NT2/D1 (cell line): Measurements from ENCODE around the gene CDC25B.

Experiments used
- DNase-seq: peaks from one replicate; pipeline ENCODE4 v3.0.0-alpha.2; 2011; ENCODE audit warnings: low read depth, low spot score
- H3K27me3 ChIP-seq: 2 replicates; pipeline ENCODE4 v1.6.0; 2011; ENCODE audit warnings: mild to moderate bottlenecking; ENCODE audit not compliant: insufficient read length, insufficient read depth
- H3K36me3 ChIP-seq: 2 replicates; pipeline ENCODE4 v1.6.1; 2011; ENCODE audit warnings: mild to moderate bottlenecking, low read length, mixed read lengths; ENCODE audit not compliant: insufficient read depth, insufficient read length
- H3K4me1 ChIP-seq: 2 replicates; pipeline ENCODE4 v1.5.1; 2011; ENCODE audit not compliant: insufficient read depth, insufficient read length
- H3K4me3 ChIP-seq: 2 replicates; pipeline ENCODE4 v1.5.1; 2011; ENCODE audit warnings: low read depth; ENCODE audit not compliant: insufficient read length
- H3K9ac ChIP-seq: 2 replicates; pipeline ENCODE4 v1.6.0; 2011; ENCODE audit warnings: low read depth; ENCODE audit not compliant: insufficient read length
- H3K9me3 ChIP-seq: 2 replicates; pipeline ENCODE4 v1.5.1; 2011; ENCODE audit warnings: mild to moderate bottlenecking, low read length; ENCODE audit not compliant: insufficient read depth
- SUZ12 ChIP-seq: IDR thresholded peaks from 2 replicates; pipeline ENCODE4 v1.6.1; 2011; ENCODE audit not compliant: insufficient read length, insufficient read depth; ENCODE audit errors: extremely low read depth
- YY1 ChIP-seq: IDR thresholded peaks from 2 replicates; pipeline ENCODE4 v1.6.1; 2011; ENCODE audit not compliant: insufficient read length, insufficient read depth
- ZNF274 ChIP-seq: IDR thresholded peaks from 2 replicates; pipeline ENCODE4 v1.6.1; 2011; ENCODE audit warnings: mild to moderate bottlenecking, low read depth, low read length

The CDC25B gene

DNA sequence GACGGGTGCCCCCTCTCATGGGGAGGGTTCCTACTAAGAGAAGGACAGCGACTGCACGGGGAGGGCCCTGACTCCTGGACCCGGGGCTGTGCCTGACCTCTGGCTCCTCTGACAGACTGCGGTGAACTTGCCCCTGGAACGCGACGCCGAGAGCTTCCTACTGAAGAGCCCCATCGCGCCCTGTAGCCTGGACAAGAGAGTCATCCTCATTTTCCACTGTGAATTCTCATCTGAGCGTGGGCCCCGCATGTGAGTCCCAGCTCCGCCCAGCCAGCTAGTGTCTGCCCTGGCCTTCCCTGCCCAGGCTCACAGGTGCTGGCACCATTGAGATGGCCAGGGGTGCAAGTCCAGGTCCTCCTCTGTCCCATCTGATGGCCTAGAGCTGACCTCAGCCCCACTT lies 7.2 kb downstream of the CDC25B start:
- DNase-seq, result no peak
- Histone ChIP-seq H3K4me1 (peaks cover 32% of the 10 kb centered on the region), H3K4me3 (no peak overlapping the region), H3K27me3 (no peaks in the 10 kb centered on the region), H3K9me3 (no peaks in the 10 kb centered on the region), H3K9ac (no peak overlapping the region), H3K36me3 (peaks cover 69% of the 10 kb centered on the region)
- TF ChIP-seq YY1 (no peak), SUZ12 (no peak), ZNF274 (no peak)

DNA sequence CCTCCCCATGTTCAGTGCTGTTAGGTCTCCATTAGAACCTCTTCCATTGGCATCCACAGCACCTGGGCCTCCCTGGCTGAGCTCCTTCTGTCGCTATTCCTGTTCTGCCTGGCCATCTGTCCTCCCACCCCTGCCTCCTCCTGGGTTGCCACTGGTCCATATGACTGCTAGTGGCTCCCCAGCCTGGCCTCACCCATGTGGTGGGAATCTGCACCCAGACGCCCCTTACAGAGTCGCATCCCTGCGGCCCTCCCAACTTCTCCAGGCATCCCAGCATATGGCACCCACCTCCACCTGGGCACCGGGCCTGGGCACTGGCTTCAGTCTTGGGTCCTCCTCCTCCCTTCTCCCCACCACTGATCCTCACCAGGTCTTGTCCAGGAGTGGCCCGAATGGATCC lies 7.7 kb downstream of the CDC25B start:
- peaks cover 31% of the 10 kb centered on the region for H3K4me1 ChIP-seq
- no peaks in the 10 kb centered on the region for H3K9me3 ChIP-seq
- H3K9ac ChIP-seq, result no peak overlapping the region
- TF ChIP-seq ZNF274, result no peak
- TF ChIP-seq SUZ12, result no peak
- TF ChIP-seq YY1, result no peak
- H3K4me3 ChIP-seq, result no peak overlapping the region
- no peaks in the 10 kb centered on the region for H3K27me3 ChIP-seq
- peaks cover 64% of the 10 kb centered on the region for H3K36me3 ChIP-seq
- no peak for DNase-seq

DNA sequence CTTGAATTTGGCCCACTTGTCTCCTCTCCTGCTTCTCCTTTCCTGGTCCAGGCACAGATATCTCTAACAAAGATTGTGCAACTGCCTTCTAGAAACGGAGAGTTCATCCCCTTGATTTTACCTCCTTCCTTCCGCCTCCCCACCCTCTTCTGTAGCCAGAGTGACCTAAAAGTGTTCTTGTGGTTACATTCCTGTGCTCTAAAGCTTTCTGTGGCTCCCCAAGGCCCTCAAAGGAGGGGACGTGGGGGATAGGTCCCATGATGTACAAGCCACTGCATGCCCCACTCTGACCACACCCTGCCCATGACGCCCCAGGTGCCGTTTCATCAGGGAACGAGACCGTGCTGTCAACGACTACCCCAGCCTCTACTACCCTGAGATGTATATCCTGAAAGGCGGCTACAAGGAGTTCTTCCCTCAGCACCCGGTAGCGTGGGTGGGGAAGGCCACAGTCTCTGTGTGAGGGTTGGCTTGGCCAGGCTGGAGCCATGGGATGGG lies 8.2 kb downstream of the CDC25B start:
- H3K27me3 ChIP-seq, result no peaks in the 10 kb centered on the region
- TF ChIP-seq YY1 (no peak), SUZ12 (no peak), ZNF274 (no peak)
- H3K4me1 ChIP-seq, result peaks cover 27% of the 10 kb centered on the region

DNA sequence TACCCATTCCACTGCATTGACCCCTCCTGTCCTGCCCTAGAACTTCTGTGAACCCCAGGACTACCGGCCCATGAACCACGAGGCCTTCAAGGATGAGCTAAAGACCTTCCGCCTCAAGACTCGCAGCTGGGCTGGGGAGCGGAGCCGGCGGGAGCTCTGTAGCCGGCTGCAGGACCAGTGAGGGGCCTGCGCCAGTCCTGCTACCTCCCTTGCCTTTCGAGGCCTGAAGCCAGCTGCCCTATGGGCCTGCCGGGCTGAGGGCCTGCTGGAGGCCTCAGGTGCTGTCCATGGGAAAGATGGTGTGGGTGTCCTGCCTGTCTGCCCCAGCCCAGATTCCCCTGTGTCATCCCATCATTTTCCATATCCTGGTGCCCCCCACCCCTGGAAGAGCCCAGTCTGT lies 8.7 kb downstream of the CDC25B start:
- Histone ChIP-seq H3K27me3 (no peaks in the 10 kb centered on the region), H3K36me3 (peaks cover 59% of the 10 kb centered on the region), H3K4me3 (no peak overlapping the region), H3K9me3 (no peaks in the 10 kb centered on the region), H3K9ac (no peak overlapping the region), H3K4me1 (peaks cover 27% of the 10 kb centered on the region)
- DNase-seq, result no peak
- TF ChIP-seq SUZ12 (no peak), ZNF274 (no peak), YY1 (no peak)

More for the DNA sequence above, 8.2 kb downstream of the CDC25B start:
- Histone ChIP-seq H3K4me3 (no peak overlapping the region), H3K9me3 (no peaks in the 10 kb centered on the region), H3K9ac (no peak overlapping the region), H3K36me3 (peaks cover 59% of the 10 kb centered on the region)
- no peak for DNase-seq

DNA sequence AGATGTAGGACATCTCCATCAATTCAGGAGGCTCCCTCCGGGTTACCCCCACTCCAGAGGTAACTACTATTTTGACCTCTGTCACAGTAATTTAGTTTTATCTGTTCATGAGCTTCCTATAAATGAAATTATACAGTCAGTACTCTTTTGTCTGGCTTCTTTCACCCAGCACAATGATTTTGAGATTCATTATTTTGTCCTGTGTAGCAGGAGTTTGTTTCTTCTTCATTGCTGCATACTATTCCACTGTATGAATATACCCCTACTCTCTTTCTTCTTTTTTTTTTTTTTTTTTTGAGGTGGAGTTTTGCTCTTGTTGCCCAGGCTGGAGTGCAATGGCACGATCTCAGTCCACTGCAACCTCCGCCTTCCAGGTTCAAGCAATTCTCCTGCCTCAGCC lies 12.4 kb downstream of the CDC25B start:
- TF ChIP-seq SUZ12, result no peak
- TF ChIP-seq ZNF274, result no peak
- TF ChIP-seq YY1, result no peak
- Histone ChIP-seq H3K4me1 (peaks cover 17% of the 10 kb centered on the region), H3K27me3 (no peaks in the 10 kb centered on the region), H3K4me3 (no peak overlapping the region), H3K9ac (no peak overlapping the region), H3K36me3 (peaks cover 24% of the 10 kb centered on the region), H3K9me3 (no peaks in the 10 kb centered on the region)
- no peak for DNase-seq

DNA sequence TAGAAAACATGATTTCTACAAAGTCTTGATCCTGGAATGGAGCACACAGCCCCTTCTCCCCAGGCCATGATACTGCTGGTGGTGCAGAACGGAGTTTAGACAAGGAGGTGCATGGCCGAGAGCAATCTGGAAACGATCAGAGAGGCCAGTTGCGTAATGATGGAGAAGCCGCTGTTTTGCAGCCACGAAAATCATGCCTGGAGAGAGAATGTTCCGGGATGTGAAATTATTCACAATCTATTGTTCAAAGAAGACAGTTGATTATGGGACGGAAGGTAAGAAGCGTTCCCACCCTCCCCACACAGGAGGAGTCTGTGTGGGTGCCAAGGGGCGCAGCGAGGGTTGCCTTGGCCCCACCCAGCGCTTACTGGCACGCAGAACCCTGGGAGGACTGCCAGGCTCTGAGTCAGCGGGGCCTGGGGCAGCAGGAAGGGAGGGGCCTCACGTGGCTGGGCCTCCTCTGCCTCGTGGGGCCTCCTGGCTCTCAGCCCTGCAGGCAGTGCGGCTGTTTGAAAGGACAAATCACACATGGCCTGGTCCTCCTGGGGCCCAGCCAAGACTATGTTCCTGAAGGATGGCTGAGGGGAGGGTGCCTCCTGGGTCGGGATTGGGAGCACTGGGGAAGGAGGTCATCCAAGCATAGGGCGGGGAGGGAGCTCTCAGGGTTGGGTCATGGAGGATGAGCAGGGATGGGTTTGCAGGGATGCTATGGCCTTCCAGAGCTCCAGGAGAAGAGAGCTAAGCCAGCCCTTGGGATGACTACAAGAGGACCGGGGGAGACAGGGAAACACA lies 15.6 kb downstream of the CDC25B start:
- Histone ChIP-seq H3K36me3 (no peaks in the 10 kb centered on the region), H3K4me3 (no peak overlapping the region), H3K27me3 (no peaks in the 10 kb centered on the region), H3K9ac (no peak overlapping the region), H3K4me1 (peaks cover 12% of the 10 kb centered on the region), H3K9me3 (no peaks in the 10 kb centered on the region)
- DNase-seq, result no peak
- TF ChIP-seq SUZ12, result no peak
- no peak for TF ChIP-seq YY1
- TF ChIP-seq ZNF274, result no peak

DNA sequence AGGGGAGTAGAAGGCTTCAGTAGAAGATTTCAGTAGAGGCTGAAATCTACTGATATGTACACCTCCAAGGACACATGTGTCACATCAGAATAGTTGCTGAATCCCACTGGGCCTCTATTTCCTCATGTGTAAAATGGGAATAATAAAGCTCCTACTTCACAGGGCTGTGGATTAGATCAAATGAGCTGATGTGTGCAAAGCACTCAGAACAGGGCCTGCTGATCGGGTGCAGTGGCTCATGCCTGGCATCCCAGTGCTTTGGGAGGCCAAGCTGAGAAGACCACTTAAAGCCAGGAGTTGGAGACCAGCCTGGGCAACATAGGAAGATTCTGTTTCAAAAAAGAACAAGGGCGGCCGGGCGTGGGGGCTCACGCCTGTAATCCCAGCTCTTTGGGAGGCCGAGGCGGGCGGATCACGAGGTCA lies 16.2 kb downstream of the CDC25B start:
- DNase-seq, result no peak
- Histone ChIP-seq H3K4me3 (no peak overlapping the region), H3K36me3 (no peaks in the 10 kb centered on the region), H3K27me3 (no peaks in the 10 kb centered on the region), H3K9me3 (no peaks in the 10 kb centered on the region), H3K4me1 (peaks cover 8% of the 10 kb centered on the region), H3K9ac (no peak overlapping the region)
- TF ChIP-seq SUZ12, result no peak
- no peak for TF ChIP-seq YY1
- TF ChIP-seq ZNF274, result no peak
